HG03280 (cell line): ENCODE data around the gene UNKL.
"Not testable (repeated sequence)": the region's sequence is repeated elsewhere in the genome, so short reads cannot be mapped to it uniquely, and the experiment has no call there.

Experiments used
- ATAC-seq: cut with Tn5 transposase; IDR thresholded peaks from one replicate; pipeline ENCODE4 v1.9.1; 2021; ENCODE audit warnings: mild to moderate bottlenecking, moderate library complexity; ENCODE audit not compliant: unreplicated experiment

UNKL gene

DNA sequence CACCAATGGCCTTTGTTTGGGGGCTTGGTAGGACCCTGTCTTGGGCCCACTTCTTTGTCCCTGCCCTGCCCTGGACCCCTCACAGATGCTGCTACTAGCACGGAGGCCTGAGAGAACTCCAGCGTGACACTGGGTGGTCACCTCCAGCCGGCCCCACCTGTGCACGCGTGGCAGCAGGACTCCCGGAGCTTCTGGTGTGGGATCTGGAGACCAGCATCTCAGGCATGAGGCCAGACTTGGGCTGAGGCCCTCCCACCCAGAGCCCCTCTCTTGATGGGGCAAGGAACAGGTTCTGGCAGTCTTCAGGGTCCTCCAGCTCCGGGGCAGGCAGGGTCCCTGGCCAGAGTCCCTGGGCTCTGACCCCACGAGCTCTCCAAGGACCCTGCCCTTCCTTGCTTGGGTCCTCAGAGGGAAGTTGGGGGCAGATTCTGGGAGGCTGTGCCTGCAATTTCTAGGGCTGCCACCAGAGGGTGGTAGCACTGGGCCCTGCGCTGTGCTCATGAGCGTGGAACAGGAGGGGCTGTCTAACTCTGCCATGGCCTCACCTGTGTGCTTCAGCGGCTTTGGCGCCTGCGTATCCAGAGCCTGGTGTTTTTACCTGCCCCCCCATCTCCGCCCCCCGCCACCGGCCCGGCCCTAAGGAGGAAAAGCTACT is 84.1 kb downstream of the UNKL start:
- ATAC-seq: no peak

DNA sequence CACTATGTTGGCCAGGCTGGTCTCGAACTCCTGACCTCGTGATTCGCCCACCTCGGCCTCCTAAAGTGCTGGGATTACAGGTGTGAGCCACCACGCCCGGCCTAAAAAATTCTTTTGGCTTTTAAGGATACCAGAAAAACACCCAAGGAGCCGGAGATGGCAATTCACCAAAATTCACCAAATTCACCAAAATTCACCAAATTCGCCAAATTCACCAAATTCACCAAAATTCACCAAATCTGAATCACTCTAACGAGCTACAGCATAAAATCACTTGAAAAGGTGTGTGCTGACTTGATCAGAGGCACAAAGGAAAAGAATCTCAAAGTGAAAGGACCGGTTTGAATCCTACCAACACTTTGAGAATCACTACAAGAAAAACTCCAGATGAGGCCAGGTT is 85.5 kb downstream of the UNKL start:
- ATAC-seq: not testable (repeated sequence)

DNA sequence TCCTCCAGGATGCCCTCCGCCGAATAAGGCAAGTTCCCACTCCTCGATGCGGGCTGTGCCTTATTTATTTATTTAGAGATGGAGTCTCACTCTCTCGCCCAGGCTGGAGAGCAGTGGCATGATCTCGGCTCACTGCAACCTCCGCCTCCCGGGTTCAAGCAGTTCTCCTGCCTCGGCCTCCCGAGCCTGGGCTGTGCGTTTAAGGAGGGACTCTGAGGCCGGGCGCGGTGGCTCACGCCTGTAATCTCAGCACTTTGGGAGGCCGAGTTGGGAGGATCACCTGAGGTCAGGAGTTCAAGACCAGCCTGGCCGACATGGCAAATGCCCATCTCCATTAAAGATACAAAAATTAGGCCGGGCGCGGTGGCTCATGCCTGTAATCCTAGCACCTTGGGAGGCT is 86.4 kb downstream of the UNKL start:
- ATAC-seq: not testable (repeated sequence)

DNA sequence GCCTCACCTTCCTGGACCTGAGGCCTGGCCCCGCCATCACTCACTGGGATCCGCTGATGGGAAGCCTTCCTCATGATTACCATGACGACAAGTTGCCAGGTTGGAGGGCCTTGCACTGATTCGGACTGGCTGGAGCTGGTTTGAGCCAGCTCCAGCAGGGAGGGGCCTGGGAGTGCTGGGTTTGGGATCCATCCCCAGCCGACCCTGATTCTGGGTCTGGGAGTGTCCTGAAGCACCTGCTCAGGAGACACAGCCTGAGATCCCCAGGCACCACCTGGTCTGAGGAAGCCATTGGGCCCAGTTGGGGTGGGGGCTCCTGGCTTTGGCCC is 86.9 kb downstream of the UNKL start:
- no peak for ATAC-seq

GRCh38 chr16:1326946-1327618 is 87.4 kb downstream of the UNKL start:
- ATAC-seq: no peak

DNA sequence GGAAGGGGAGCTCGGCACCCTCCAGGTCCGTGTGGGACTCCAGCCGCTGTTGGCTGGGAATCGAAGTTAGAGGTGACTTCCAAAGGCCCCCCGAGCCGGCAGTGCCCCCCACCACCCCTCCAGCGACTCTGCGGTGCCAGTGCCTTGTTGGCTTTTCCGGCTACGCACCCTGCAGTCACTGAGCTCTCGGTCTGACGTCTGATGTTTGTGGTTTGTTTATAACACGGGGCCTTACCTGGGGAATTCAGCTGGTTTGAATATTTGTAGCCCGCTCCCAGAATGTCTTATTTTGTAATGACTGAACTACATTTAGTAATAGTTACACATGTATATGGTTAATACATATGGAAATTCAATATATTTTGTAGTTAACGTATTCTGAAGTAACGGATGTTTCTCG is 88.1 kb downstream of the UNKL start:
- ATAC-seq: no peak

DNA sequence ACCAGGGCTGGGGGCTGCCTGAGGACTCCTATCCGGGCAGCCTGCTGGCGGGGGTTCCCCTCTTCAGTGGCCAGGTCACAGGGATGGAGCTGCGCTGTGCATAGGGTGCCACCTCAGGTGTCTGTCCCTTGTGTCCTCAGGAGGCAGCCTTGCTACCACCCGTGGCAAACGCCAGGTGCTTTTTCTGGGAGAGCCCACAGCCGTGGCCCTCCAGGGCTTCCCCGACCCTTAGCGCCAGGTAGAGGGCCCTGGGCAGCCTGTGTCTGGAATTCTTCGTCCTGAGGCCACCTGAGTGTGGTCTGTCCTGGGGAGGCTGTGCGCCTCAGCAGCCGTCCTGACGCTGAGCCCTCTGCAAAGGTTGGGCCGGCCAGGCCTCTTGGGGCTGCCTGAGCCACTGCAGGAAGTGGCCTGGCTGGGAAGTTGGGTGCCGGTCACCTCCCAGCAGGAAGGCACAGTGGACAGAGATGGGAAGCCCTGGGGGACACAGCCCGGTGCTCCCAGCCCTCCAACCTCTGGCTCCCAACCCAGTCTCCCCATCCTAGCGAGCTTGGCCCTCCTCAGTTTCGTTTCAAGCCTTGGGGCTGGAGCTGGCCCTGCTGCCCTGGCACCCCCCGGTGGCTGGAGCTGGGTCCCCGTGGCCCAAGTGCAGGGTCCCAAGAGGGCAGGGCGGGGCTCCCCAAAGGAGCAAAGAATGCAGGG is 88.7 kb downstream of the UNKL start:
- ATAC-seq: no peak

DNA sequence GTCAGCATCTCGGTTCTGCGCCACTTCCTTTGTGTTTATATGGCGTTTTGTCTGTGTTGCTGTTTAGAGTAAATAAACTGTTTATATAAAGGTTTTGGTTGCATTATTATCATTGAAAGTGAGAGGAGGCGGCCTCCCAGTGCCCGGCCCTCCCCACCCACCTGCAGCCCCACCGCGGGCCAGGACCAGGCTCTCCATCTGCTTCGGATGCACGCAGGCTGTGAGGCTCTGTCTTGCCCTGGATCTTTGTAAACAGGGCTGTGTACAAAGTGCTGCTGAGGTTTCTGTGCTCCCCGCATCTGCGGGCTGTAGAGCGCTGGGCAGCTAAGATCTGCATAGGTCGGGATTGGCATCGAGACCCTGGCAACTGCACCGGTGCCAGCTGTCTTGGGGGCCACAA is 89.2 kb downstream of the UNKL start:
- no peak for ATAC-seq

- no peak for ATAC-seq
Measured at GRCh38 chr16:1324286-1324826, 90.1 kb downstream of the UNKL start.

DNA sequence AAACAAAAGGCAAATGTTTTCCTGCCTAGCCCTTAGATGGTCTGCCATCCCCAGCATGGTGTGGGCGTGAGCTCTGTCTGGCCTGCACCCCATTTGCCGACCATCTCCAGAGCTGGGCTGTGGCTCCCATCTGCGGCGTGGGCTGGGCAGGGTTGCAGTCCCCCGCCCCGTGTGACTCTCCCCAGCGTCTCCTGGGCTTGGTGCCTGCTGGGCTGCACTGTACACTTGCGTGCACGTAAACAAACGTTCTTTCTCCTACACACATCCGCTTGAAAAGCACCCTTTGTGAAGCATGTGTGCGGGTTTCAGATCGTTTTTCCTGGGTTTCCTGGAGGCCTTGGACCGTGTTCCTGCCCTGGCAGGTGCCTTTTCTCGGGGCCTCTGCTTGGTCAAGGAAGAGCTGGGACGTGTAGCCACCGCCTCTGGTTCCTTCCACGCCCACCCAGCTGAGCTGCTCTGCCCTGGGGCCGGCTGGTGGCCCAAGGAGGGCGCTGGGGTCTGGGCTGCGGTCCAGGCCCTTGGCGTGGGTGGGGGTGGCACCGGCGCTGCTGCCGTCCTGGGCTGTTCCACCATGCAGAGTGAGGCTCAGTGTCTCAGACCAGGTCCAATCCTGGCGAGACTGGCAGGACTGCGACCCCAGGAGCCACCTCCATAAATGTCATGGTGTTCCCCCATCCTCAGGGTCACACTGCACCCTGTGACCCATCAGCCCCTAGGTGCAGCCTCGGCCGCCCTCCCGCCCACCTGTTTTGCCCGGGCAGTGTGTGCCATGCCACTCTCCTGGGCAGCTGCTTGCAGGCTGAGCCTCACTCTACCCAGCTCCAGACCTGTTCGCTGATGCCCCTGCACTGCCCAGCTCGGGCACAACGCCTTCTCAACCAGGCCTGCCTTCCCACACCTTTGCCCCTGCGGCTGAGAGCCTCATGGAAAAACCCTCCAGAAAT is 90.9 kb downstream of the UNKL start:
- ATAC-seq: no peak

DNA sequence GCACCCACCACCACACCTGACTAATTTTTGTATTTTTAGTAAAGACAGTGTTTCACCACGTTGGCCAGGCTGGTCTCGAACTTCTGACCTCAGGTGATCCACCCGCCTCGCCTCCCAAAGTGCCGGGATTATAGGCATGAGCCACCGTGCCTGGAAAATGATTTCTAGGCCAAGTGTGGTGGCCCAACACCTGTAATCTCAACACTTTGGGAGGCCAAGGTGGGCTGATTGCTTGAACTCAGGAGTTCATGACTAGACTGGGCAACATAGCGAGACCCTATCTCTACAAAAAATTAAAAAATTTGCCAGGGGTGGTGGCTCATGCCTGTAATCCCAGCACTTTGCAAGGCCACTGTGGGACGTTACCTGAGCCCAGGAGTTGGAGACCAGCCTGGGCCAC is 92.1 kb downstream of the UNKL start:
- ATAC-seq: no peak

DNA sequence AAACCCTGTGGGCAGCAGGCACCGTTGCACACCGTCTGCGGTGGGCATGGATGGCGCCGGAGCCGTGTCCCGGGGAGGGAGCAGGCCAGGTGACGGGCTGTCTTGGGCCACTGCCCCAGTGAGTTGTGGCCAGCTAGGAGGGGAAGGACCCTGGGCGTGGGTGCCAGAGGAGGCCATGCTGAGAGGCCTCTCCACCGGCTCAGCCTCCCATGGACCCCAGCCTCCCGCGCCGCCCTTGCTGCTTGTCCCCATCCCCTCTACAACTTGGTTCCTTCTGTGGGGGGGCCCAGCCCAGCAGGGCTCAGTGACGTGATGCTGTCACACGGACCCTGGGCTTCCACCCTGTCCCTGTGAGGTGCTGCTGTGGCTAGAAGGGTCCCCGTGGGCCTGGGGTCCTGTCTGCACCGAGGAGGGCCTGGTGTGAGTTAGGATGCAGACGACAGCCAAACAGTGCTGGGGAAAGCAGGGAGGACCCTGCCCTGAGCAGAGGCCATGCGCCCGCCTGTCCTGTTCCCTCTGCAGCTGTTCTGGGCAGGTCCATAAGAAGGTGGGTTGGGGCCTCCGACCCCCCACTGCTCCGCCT is 93.8 kb downstream of the UNKL start:
- no peak for ATAC-seq

DNA sequence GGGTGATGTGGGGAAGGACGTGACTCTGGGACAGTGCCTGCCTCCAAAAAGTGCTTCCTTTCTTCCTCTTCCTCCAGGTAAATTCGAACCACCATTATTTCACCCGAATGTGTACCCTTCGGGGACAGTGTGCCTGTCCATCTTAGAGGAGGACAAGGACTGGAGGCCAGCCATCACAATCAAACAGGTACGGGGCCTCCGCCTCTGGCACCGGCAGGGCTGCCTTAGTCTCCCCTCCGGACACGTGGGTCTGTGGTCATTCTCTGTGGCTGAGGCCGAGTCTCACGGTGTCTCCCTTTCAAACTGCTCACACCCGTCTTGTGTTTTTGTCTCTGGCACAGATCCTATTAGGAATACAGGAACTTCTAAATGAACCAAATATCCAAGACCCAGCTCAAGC is 94.4 kb downstream of the UNKL start:
- no peak for ATAC-seq

DNA sequence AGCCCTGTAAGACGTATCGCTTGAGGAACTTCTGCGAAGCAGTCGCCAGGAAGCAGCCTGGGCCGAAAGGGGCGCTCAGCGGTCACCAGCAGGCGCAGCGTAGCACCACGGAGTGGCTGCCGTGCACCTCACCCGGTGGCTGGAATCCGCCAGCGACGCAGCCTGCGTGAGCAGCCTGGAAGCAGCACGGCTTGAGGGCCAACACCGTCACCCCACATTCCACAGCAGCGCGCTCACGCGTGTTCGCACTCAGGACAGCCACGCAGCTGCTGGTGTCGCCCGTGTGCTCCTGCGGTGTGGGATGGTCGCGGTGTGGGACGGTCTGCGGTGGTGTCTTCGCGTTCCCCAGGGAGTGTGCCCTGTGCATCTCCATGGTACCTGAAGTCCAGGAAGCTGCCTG is 95.5 kb downstream of the UNKL start:
- ATAC-seq: no peak

- ATAC-seq: no peak
Measured at GRCh38 chr16:1318268-1318545, 96.3 kb downstream of the UNKL start.

DNA sequence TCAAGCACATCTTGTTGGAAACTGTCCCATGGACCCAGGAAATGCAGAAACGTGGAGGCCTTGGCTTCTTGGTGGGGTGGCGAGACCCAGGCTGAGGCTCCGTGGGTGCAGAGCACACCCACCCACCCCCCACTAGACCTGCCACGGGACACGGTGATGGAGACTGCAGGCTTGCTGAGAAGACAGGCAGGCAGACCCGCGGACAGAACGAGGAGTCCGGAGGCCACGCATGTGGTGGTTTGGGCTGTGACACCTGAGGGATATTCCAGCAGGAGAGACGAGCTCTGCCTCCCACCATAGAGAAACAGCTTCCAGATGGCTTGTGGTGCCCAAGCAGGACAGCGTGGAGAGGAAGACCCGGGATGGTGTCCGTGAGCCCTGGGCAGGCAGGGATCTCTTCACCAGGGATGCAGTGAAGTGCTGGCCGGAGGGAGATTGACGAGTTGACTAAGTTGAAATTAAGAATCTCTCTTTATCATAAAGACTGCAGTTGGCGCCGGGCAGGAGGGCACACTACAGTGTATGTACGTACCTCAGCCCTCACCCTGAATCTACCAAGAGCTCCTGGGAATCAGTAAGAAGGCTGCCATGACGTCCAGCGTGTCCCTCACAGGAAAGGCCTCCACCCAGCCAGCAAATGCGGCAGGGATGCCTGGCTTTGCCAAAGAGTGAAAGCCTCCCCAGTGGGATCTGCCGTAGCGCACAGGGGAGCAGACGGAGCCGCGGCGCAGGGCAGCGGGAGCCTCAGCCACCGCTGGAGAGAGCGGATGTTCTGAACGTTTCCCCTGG is 96.8 kb downstream of the UNKL start:
- no peak for ATAC-seq

DNA sequence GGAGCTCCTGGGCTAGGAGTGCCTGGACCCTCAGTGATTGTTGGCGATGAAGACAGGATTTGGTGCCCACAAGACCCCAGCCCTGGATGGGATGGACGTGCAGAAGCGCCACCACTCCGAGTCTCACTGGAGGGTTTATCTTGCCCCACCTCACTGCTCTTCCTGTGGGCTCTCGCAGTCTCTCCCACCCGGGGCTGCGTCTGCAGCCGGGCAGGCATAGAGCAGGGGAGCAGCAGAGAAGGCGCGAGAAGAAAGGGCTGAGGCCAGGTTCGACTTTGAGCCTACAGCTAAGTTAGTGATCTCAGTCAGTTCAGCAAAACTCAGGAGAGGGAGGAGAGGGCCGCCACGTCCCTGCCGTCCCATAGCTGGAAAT is 98.5 kb downstream of the UNKL start:
- ATAC-seq: no peak

DNA sequence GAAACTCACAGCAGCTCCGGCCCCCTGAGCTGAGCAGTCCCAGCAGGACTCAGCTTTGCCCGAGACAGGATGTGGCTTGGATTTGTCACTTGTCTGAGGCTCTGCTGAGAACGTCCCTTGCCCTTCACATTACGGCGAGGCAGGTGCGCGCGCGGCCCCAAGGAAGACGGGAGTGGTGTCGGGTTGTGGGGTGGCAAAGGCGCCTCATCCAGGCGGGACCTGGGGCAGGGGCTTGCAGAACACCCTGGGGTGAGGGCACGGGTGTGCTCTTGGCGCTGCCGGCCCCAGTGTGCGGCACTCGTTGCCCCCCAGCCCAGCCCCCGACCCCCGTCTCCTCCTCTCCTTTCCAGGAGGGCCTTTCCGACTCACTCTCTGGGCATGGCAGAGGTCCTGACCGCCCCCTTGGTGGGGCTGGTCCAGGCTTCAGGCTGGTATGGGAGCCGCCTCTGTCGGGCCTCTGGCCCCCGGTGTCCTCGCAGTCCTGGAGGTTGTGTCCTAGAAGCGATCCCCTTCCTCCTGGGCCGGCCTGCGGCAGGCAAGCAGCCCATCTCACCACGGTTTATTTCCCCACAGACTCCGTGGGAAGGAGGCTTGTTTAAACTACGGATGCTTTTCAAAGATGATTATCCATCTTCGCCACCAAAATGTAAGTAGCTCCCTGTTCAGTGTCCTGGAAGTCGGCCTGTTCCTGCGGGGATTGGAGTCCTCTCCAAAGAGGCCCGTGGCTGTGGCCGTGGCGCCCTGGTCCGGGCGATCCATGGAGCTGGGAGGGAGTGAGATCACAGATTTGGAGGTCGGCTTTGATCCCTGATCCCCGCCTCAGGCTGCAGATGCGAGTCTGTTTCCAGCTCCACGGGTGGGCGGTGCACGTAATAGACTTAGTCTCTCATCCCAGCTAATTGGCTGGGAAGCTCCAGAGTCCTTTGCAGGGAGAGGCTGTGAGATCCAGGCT is 99.1 kb downstream of the UNKL start:
- ATAC-seq: no peak

- ATAC-seq: no peak
Measured at GRCh38 chr16:1314399-1315068, 100.0 kb downstream of the UNKL start.
